GM18867 (cell line): ENCODE results near the gene PLXNB3.
"Not testable (repeated sequence)": the region's sequence is repeated elsewhere in the genome, so short reads cannot be mapped to it uniquely, and the experiment has no call there.

Experiments used
- ATAC-seq: cut with Tn5 transposase; IDR thresholded peaks from one replicate; pipeline ENCODE4 v1.9.1; 2021; ENCODE audit warnings: mild to moderate bottlenecking, moderate library complexity; ENCODE audit not compliant: unreplicated experiment

The PLXNB3 gene

GRCh38 chrX:153731845-153732215 is 32.2 kb upstream of the PLXNB3 start:
- ATAC-seq: no peak

- no peak for ATAC-seq
Measured at GRCh38 chrX:153732401-153732800, 31.6 kb upstream of the PLXNB3 start.

GRCh38 chrX:153733651-153734240 is 30.3 kb upstream of the PLXNB3 start:
- ATAC-seq: no peak

GRCh38 chrX:153734871-153735270 is 29.2 kb upstream of the PLXNB3 start:
- no peak for ATAC-seq

GRCh38 chrX:153735274-153735673 is 28.8 kb upstream of the PLXNB3 start:
- peak; percentile 60 for ATAC-seq

GRCh38 chrX:153736071-153736820 is 27.8 kb upstream of the PLXNB3 start:
- no peak for ATAC-seq

- ATAC-seq: no peak
Measured at GRCh38 chrX:153736871-153737441, 27.1 kb upstream of the PLXNB3 start.

- no peak for ATAC-seq
Measured at GRCh38 chrX:153738056-153738605, 25.9 kb upstream of the PLXNB3 start.

GRCh38 chrX:153739754-153740486 is 24.1 kb upstream of the PLXNB3 start:
- ATAC-seq: no peak

GRCh38 chrX:153740631-153741222 is 23.3 kb upstream of the PLXNB3 start:
- no peak for ATAC-seq

GRCh38 chrX:153741446-153741845 is 22.6 kb upstream of the PLXNB3 start:
- no peak for ATAC-seq

GRCh38 chrX:153742111-153742510 is 21.9 kb upstream of the PLXNB3 start:
- ATAC-seq: not testable (repeated sequence)

GRCh38 chrX:153742796-153743467 is 21.1 kb upstream of the PLXNB3 start:
- ATAC-seq: not testable (repeated sequence)

- not testable (repeated sequence) for ATAC-seq
Measured at GRCh38 chrX:153743468-153744209, 20.4 kb upstream of the PLXNB3 start.

GRCh38 chrX:153744210-153745066 is 19.6 kb upstream of the PLXNB3 start:
- no peak for ATAC-seq

GRCh38 chrX:153745067-153745433 is 19.0 kb upstream of the PLXNB3 start:
- not testable (repeated sequence) for ATAC-seq

- ATAC-seq: no peak
Measured at GRCh38 chrX:153746359-153746758, 17.7 kb upstream of the PLXNB3 start.

GRCh38 chrX:153746991-153747390 is 17.1 kb upstream of the PLXNB3 start:
- ATAC-seq: not testable (repeated sequence)

- not testable (repeated sequence) for ATAC-seq
Measured at GRCh38 chrX:153749017-153749416, 15.0 kb upstream of the PLXNB3 start.
